ENCODE measurements around the gene TERT.

The TERT gene

DNA sequence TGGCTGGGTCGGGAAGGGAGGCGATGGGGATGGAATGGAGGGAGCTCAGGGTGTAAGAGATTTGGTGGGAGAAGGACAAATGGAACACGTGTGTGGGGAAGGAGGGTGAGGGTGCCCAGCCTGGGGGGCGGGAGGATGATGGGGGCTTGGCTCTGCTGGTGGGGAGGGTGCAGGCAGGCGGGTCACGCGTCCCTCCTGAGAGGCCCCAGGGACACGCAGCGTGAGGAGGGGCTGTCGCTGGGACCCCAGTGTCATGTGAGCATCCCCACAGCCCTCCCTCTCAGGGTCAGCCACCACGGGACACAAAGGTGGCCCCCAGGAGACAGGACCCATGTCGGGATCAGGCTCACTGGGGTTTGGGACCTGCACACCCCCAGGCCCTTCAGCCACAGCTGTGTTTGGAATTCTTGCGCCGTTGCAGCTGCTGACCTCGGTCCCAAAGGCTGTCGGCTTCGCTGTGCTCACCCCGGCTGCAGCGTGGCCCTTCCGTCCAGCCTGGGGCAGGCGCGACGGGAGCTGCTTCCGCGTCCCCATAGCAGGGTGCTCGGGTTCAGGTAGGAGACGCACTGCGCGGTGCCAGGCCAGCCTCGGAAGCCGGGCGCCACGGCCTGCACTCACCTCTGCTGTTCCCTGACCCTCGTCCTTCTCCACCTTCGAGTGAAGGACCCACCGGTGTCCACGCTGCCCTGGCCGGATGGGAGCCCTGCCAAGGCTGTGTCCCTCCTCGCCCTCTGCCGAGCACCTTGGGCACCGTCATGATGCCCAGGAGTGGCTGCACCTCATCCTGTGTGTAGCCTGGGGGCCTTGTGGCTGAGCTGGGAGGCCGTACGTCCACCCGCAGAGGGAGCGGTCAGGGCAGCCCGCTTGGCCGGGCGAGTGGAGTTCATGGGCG lies 88.1 kb downstream of the TERT start:
- DNase-seq (ENCODE audit: low read depth), result no peak

GRCh38 chr5:1205255-1206180 lies 89.3 kb downstream of the TERT start:
- DNase-seq (ENCODE audit: low read depth), result no peak

DNA sequence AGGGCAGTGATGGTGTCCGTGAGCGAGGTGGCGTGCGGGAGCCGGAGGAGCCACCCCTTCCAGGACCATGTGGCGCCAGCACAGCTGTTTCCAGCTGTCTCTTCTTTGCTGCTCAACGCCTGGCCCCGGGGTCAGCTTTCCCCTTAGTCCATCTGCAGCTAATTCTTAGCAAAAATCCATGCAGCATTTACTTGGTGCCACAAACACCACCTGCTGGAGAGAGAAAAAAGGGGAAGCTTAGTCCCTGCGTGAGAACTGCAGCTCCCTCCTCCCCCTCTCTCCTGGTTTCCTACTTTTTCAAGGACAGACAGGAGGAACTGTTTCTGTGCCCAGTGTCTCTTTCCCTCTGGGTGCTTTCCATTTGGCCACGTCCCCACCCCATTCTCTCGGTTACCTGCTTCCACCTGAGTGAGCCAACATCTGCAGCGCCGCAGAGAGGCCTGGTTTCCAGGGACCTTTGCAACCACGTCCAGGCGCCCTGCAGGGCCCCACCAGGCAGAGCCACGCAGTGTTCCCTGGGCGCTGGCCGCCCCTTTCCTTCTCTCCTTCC lies 90.1 kb downstream of the TERT start:
- no peak for DNase-seq (ENCODE audit: low read depth)

GRCh38 chr5:1203968-1204692 lies 90.7 kb downstream of the TERT start:
- DNase-seq (ENCODE audit: low read depth), result no peak

DNA sequence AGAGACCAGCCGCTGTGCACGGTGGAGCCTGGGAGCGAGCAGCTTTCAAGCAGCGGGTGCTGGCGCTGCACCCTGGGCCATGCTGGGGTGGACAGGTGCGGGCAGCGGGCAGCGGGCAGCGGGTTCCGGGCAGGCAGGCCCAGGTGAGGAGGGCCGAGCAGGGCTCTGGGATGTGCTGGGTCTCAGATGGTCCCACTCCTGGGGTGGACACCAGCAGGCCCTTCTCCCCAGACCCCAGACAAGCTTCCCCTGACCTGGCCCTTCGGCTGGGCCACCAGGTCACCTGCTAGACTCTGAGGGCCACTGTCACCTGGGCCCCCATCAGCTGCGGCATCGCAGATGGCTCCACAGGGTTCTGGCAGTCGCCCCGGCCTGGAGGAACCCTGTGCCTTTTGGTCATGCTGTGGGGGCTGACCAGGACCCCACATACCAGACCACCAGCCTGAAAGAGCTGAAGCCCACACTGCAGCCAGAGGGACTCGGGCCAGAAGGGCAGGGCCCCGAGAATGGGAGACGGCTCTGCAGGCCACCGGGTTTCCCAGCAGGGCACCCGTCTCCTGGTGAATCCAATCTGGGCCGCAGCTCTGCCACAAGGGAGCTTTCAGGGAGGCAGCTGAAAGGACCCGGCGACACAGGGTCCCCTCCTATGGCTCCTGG lies 91.4 kb downstream of the TERT start:
- DNase-seq (ENCODE audit: low read depth), result no peak

Measured in activated T-helper 9 cell treated with anti-CD3 and anti-CD28 coated beads, Interleukin-2, amount 50 U/mL, for 16 hours (primary cell).